AG04450 (cell line): ENCODE measurements around the gene STK32C. TPM values are rescaled to one million over a fixed set of nuclear protein-coding genes. Genes with fewer than 3 reads are reported as not detected.

ENCODE experiments used
- CTCF ChIA-PET: fragments of 300-600, 350-600 bp; formaldehyde crosslinking; extraction: SDS; loops from one replicate; lab custom pipeline; 2022; ENCODE audit warnings: antibody characterized with exemption, inconsistent platforms; lab: Charles Lee
- POLR2A ChIA-PET: fragments of 350-600 bp; formaldehyde crosslinking; extraction: SDS; loops from one replicate; lab custom pipeline; 2021; ENCODE audit warnings: antibody characterized with exemption, inconsistent platforms; lab: Yijun Ruan, JAX
- DNase-seq: peaks from one replicate; pipeline ENCODE4 v3.0.0-alpha.2; 2011; ENCODE audit warnings: low read depth, low spot score
- H3K27ac ChIP-seq: one replicate; pipeline ENCODE4 v1.5.1; 2012; ENCODE audit warnings: low read depth, low read length, control low read depth
- H3K27me3 ChIP-seq: one replicate; pipeline ENCODE4 v1.6.0; 2012; ENCODE audit warnings: low read length; ENCODE audit not compliant: control insufficient read depth, insufficient read depth
- H3K4me3 ChIP-seq: 2 replicates; pipeline ENCODE4 v1.5.1; 2011; ENCODE audit warnings: mild to moderate bottlenecking, low read depth, low read length, control low read depth
- H3K9me3 ChIP-seq: 2 replicates; pipeline ENCODE4 v1.5.1; 2012; ENCODE audit warnings: low read length; ENCODE audit not compliant: control insufficient read depth, insufficient read depth
- polyA plus RNA-seq: library from polyadenylated mRNA; depleted of rRNA; stranded (reverse); fragments of >200 nt; gene quantifications from 2 replicates; pipeline ENCODE4 v1.2.3, GENCODE V29; 2011
- TF ChIP-seq, protein P1 (sequence below): IDR thresholded peaks from 2 replicates; pipeline ENCODE4 v1.5.1; 2011; ENCODE audit warnings: low read depth, low read length, control low read depth, inconsistent platforms

Gene STK32C
- polyA plus RNA-seq, 1 experiment, result 5.3 TPM

DNA sequence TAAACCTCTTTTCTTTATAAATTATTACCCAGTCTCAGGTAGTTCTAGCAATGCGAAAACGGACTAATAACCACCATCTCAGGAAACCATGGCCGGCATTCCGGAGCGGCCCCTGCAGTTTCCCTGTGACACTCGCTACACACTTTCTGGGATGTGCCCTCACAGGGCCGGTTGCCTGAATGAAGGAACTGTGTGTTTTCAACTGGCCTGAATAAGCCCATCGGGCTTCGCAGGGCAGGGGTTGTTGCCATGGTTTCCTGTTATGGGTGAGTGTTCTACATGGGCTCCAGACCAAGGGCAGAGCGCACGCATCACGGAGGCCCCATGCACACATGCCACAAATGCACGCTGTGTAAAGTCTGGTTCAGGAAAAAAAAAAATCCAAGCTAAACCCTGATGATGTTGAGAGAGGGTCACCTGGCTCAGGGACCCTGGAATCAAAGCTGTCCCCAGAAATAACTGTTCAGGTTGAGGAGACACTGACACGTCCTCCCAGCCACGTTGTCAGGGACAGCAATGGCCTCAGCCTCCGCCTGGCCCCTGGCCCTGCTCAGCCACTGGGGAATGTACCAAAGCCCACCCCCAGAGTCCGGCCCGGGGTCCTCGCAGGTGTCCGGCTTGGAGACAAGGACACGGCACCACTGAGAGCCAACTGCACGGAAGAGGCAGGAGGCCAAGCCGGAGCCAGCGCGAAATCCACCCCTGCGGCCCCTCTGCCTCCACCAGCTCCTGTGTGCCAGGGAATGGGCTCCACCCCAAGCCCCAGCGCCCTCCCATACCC lies 47.9 kb downstream of the STK32C start:
- Histone ChIP-seq H3K9me3 (no peaks in the 10 kb centered on the region; the same call in 1 of the 2 replicates), H3K27ac (no peak overlapping the region), H3K4me3 (no peak overlapping the region), H3K27me3 (no peaks in the 10 kb centered on the region)
- TF ChIP-seq, protein P1, sequence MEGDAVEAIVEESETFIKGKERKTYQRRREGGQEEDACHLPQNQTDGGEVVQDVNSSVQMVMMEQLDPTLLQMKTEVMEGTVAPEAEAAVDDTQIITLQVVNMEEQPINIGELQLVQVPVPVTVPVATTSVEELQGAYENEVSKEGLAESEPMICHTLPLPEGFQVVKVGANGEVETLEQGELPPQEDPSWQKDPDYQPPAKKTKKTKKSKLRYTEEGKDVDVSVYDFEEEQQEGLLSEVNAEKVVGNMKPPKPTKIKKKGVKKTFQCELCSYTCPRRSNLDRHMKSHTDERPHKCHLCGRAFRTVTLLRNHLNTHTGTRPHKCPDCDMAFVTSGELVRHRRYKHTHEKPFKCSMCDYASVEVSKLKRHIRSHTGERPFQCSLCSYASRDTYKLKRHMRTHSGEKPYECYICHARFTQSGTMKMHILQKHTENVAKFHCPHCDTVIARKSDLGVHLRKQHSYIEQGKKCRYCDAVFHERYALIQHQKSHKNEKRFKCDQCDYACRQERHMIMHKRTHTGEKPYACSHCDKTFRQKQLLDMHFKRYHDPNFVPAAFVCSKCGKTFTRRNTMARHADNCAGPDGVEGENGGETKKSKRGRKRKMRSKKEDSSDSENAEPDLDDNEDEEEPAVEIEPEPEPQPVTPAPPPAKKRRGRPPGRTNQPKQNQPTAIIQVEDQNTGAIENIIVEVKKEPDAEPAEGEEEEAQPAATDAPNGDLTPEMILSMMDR, result no peak
- CTCF ChIA-PET, result no interaction called here
- POLR2A ChIA-PET, result no interaction called here
- DNase-seq, result no peak

DNA sequence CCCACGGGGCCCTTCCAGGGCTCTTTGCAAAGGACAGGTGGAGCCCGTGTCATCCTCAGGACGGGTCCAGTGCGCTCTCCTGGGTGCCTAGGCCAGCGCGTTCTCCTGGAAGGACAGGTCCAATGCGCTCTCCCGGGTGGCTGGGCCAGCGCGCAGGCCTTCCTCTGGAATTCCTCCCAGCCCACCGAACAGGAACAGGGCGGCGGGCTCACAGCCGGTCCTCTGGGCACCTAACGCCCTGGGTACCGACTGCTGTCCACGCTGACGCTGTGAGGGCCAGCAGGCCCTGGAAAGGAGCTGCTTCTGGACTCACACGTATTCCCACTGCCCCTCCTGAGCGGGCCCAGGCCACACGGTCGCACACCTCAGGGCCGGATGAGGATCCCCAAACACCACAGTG lies 49.3 kb downstream of the STK32C start:
- no peaks in the 10 kb centered on the region; the same call in 1 of the 2 replicates for H3K9me3 ChIP-seq
- ChIA-PET POLR2A (no interaction called here), CTCF (no interaction called here)
- H3K27me3 ChIP-seq, result no peaks in the 10 kb centered on the region
- no peak for DNase-seq
- no peak overlapping the region for H3K27ac ChIP-seq
- TF ChIP-seq, protein P1, result no peak
- no peak overlapping the region for H3K4me3 ChIP-seq

DNA sequence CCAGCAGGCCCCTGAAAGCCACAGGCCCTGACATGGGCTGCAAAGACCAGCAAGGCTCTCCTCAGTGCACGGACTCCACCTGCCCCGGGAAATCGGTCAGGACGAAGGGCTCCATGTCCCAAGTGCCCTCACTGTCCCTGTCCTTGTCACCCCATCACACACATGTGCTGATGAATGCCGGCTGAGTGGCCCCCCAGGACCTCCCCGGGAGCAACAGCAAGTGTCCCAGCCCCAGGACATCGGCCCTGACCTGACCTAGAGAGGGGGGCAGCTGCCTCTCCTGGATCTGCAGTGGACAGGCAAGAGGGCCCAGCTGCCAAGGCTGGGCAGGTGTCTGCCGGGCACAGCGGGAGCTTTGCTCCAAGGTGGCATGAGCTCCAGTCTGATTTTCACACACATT lies 49.8 kb downstream of the STK32C start:
- TF ChIP-seq, protein P1, result no peak
- Histone ChIP-seq H3K4me3 (no peak overlapping the region), H3K27ac (no peak overlapping the region), H3K27me3 (peaks cover 3% of the 10 kb centered on the region), H3K9me3 (no peaks in the 10 kb centered on the region; the same call in 1 of the 2 replicates)
- no peak for DNase-seq
- ChIA-PET CTCF (no interaction called here), POLR2A (no interaction called here)

DNA sequence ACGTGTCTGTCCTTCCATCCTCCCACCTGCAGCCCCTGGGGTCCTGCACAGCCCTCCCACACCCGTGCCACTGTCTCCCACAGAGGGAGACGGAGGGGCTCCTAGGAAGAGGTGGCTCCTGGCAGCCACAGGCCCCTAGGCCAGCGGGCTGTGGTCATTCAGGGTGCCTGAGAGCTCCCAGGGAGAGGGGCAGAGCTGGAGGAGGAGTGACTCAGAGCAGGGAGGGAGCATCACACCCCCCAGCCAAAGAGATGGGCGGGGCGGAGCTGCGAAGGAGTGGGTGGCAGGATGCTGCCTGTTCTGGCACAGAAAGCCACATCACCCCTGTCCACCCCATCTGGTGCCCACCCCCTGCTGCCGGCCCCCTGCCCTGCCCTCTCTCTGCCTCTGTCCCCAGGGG lies 50.5 kb downstream of the STK32C start:
- no peaks in the 10 kb centered on the region; the same call in 1 of the 2 replicates for H3K9me3 ChIP-seq
- no peak overlapping the region for H3K4me3 ChIP-seq
- ChIA-PET POLR2A (no interaction called here), CTCF (no interaction called here)
- peaks cover 6% of the 10 kb centered on the region for H3K27me3 ChIP-seq
- TF ChIP-seq, protein P1, result no peak
- no peak for DNase-seq
- H3K27ac ChIP-seq, result no peak overlapping the region

DNA sequence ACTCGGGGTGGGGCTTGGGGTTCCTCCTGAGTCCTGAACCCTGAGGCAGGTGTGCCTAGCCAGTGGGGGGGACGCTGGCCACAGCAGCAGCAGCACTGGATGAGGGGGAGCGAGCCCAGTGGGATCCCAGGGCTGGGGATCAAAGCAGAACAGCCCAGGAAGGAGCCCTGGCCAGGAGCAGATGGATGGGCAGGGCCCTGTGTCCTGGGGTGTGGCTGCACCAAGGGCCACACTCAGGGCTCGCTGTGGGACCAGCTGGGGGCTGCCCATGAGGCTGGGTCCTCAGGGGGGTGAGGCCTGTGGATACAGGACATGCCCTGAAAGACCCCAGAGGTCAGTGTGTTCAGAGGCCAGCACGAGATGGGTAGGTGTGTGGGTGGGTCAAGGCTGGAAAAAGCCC lies 50.9 kb downstream of the STK32C start:
- CTCF ChIA-PET, result no interaction called here
- no peak for DNase-seq
- Histone ChIP-seq H3K27me3 (peaks cover 7% of the 10 kb centered on the region), H3K4me3 (no peak overlapping the region), H3K9me3 (no peaks in the 10 kb centered on the region; the same call in 1 of the 2 replicates), H3K27ac (no peak overlapping the region)
- POLR2A ChIA-PET, result no interaction called here
- TF ChIP-seq, protein P1, result no peak
